ENCODE results near the gene WNT1. TPM values are rescaled to one million over a fixed set of nuclear protein-coding genes. Genes with fewer than 3 reads are reported as not detected.

The WNT1 gene
- total and polyA plus RNA-seq, 7 donors: not detected

DNA sequence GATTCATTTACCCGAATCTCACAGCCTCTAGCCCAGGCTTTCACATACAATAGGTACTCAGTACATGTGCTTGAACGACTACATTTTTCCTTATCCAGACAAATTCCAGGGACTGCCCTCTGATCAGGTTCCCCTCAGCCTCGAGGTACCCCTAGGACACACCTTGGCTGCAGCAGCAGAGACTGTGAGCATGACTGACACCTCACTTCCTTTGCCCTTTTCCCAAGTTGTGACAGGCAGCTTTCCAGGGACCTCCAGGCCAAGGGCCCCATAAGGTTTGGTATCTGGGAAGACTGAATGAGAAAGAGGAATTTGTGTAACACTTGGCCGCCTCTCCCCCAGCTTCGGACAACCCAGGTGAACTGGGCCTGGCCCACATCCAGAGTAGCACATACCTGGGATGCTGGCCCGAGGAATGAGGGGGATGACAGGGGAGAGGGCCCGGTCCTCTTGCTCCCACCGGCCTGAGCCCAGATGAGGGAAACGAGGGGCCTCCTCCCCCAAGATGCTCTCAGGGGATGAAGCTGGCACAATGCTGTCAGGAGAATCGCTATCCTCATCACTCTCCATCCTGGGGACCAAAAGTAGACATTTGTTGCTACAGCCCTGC is 50.6 kb downstream of the WNT1 start:
- Histone ChIP-seq H3K27ac (no peak overlapping the region), H3K36me3 (ENCODE audit: insufficient read depth in 1 of 2, low read depth in 1 of 2) (peaks cover 8 to 100% of the 10 kb centered on the region in 2 donors), H3K4me1 (no peaks in the 10 kb centered on the region), H3K27me3 (ENCODE audit: insufficient read depth in 3 of 3, low read length in 2 of 3) (no peaks in the 10 kb centered on the region), H3K4me3 (no peak overlapping the region), H3K9me3 (no peaks in the 10 kb centered on the region)
- ATAC-seq (no peak), DNase-seq (no peak)
- WGBS, 3 donors: 74 to 89% (median 85%) methylated on average over 10 of the region's 10 CpGs
- intact Hi-C loops (cut with DNase I): no loop called here
- TF ChIP-seq, protein P1, sequence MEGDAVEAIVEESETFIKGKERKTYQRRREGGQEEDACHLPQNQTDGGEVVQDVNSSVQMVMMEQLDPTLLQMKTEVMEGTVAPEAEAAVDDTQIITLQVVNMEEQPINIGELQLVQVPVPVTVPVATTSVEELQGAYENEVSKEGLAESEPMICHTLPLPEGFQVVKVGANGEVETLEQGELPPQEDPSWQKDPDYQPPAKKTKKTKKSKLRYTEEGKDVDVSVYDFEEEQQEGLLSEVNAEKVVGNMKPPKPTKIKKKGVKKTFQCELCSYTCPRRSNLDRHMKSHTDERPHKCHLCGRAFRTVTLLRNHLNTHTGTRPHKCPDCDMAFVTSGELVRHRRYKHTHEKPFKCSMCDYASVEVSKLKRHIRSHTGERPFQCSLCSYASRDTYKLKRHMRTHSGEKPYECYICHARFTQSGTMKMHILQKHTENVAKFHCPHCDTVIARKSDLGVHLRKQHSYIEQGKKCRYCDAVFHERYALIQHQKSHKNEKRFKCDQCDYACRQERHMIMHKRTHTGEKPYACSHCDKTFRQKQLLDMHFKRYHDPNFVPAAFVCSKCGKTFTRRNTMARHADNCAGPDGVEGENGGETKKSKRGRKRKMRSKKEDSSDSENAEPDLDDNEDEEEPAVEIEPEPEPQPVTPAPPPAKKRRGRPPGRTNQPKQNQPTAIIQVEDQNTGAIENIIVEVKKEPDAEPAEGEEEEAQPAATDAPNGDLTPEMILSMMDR (IDR thresholded peaks at IDR 0.05): no peak

DNA sequence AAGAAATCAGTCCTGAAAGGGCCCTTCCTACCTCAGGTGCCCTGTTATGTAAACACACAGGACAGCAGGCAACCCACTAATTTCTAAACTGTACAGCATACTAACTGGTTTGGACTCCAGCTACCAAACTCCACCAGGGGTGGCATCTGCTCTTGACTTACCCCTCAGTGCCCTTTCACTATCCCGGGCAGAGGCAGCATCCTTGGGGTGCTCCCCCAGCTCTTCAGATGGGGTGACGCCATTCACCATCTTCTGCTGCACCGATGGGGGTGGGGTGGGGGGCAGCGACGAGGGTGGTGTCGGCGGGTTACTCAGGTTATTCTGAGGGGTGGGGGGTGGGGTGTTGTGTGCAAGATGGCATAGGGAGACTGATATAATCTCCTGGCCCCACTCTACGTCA is 52.0 kb downstream of the WNT1 start:
- Histone ChIP-seq H3K27ac (no peak overlapping the region), H3K9me3 (no peaks in the 10 kb centered on the region), H3K4me1 (no peaks in the 10 kb centered on the region), H3K36me3 (ENCODE audit: insufficient read depth in 1 of 2, low read depth in 1 of 2) (peaks cover 8 to 100% of the 10 kb centered on the region in 2 donors), H3K4me3 (no peak overlapping the region), H3K27me3 (ENCODE audit: insufficient read depth in 3 of 3, low read length in 2 of 3) (no peaks in the 10 kb centered on the region)
- ATAC-seq (no peak), DNase-seq (no peak)
- 88 to 94% (median 88%) methylated on average over 8 of the region's 8 CpGs for WGBS, 3 donors
- intact Hi-C loops (cut with DNase I): no loop called here
- TF ChIP-seq, protein P1 (IDR thresholded peaks at IDR 0.05): no peak

DNA sequence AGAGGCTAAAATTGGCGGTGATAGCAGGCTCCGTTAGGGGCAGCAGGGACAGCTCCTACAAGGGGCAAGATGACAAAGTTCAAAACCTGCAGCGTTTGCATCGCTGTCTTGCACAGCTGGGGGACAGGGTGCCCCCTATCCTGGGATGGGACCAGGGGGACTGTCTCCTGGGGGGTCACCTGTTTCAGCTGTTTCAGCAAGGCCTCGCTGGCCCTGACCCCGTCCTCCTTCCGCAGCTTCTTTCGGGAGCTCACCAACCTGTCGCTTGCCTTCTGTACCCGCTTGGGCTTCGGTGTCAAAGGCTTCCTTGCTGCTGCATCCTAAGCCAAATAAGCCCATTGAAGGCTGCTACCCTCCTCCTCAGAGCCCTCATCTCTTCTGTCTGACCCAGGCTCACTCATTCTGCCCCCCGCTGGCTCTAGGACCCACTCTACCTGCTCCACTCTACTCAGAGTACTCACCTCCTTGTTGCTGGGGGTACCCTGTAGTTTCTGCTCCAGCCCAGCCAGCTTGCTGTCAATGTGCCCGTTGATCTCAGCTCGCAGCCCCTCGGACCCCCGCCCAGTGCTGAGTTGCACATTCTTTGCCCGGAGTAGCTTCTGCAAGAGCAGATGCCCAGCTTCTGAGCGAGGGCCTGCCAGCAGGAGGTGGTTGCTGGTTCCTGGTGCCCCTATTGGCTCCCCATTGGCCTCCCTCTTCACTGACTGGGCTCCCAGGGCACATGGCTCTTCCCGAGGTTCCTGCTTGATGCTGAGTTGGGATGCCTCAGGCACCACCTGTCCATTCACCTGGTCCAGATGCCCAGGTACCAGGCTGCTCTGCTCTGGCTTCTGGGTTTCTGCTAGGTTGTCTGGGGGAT is 52.8 kb downstream of the WNT1 start:
- intact Hi-C loops (cut with DNase I): no loop called here
- TF ChIP-seq, protein P1 (IDR thresholded peaks at IDR 0.05): no peak
- Histone ChIP-seq H3K9me3 (no peaks in the 10 kb centered on the region), H3K4me1 (no peaks in the 10 kb centered on the region), H3K36me3 (ENCODE audit: insufficient read depth in 1 of 2, low read depth in 1 of 2) (peaks cover 8 to 100% of the 10 kb centered on the region in 2 donors), H3K27me3 (ENCODE audit: insufficient read depth in 3 of 3, low read length in 2 of 3) (no peaks in the 10 kb centered on the region), H3K4me3 (no peak overlapping the region), H3K27ac (no peak overlapping the region)
- 90 to 91% (median 91%) methylated on average over 19 of the region's 19 CpGs for WGBS, 3 donors
- ATAC-seq (no peak), DNase-seq (no peak)

DNA sequence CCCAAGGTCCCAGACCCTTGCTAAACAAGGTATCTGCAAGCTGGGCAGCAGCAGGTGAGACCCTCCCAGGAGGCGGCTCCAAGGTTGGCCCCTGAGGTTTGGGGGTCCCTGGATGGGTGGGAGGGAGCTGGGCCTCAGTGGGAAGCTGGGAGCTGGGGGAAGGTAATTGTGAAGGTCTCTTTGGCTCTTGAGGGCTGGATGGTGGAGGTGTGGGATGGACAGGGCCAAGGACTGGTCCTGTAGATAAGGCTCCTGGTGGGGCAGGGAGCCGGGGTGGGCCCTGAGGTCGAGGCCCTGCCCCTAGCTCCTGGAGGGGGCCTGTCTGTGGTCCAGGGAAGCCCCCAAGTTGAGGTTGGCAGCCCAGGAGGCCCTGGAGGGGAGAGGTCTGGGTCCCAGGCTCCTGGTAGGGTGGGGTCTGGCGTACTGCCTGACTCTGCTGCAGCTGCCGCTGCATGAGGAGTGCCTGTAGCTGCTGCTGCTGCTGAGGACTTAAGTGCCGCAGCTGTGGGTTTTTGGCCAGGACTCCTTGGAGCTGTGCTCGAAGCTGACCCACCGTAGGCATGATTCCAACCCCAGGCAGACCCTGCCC is 53.5 kb downstream of the WNT1 start:
- TF ChIP-seq, protein P1 (IDR thresholded peaks at IDR 0.05): no peak
- WGBS, 3 donors: 59 to 70% (median 60%) methylated on average over 8 of the region's 8 CpGs

More for the DNA sequence above, 53.5 kb downstream of the WNT1 start:
- intact Hi-C loops (cut with DNase I): no loop called here
- peak in 1 of 2 donors; percentile 51 for DNase-seq
- Histone ChIP-seq H3K9me3 (no peaks in the 10 kb centered on the region), H3K4me1 (no peaks in the 10 kb centered on the region), H3K27ac (no peak overlapping the region), H3K36me3 (ENCODE audit: insufficient read depth in 1 of 2, low read depth in 1 of 2) (peaks cover 8 to 98% of the 10 kb centered on the region in 2 donors), H3K27me3 (ENCODE audit: insufficient read depth in 3 of 3, low read length in 2 of 3) (no peaks in the 10 kb centered on the region), H3K4me3 (no peak overlapping the region)
- no peak for ATAC-seq

Other genes starting within 250 kb of the WNT1 start
- 10 to 100 TPM; 13.1 to 18.9 (median 13.4) TPM for gene ADCY6, start 189.2 kb upstream of the WNT1 start, total RNA-seq
- gene ADCY6, start 189.2 kb upstream of the WNT1 start, polyA plus RNA-seq: 1 to 10 TPM; 5.3 to 9.2 (median 7.6) TPM
- gene CACNB3, start 159.8 kb upstream of the WNT1 start, total RNA-seq: 1 to 10 TPM; 2.0 to 3.5 (median 2.5) TPM
- gene CACNB3, start 159.8 kb upstream of the WNT1 start, polyA plus RNA-seq: 1 to 10 TPM in 2 of 3 donors, under 1 TPM in 1; 0.92 to 1.7 (median 1.6) TPM
- gene DDX23, start 126.2 kb upstream of the WNT1 start, total RNA-seq: 10 to 100 TPM; 38.5 to 71.6 (median 58.5) TPM
- 10 to 100 TPM; 39.4 to 92.8 (median 64.5) TPM for gene DDX23, start 126.2 kb upstream of the WNT1 start, polyA plus RNA-seq
- gene RND1, start 112.5 kb upstream of the WNT1 start, total RNA-seq: under 1 TPM in 3 of 4 donors, not detected in 1; 0.15 to 0.64 (median 0.19) TPM
- gene RND1, start 112.5 kb upstream of the WNT1 start, polyA plus RNA-seq: 1 to 10 TPM in 1 of 3 donors, under 1 TPM in 1, not detected in 1; 0.18 to 1.2 TPM
- 1 to 10 TPM; 1.6 to 7.8 (median 2.2) TPM for gene FKBP11, start 52.8 kb upstream of the WNT1 start, total RNA-seq
- gene FKBP11, start 52.8 kb upstream of the WNT1 start, polyA plus RNA-seq: 1 to 10 TPM; 1.6 to 7.6 (median 2.9) TPM
- 10 to 100 TPM; 17.4 to 27.0 (median 22.3) TPM for gene ARF3, start 20.8 kb upstream of the WNT1 start, total RNA-seq
- 10 to 100 TPM in 2 of 3 donors, 1 to 10 TPM in 1; 7.4 to 18.1 (median 13.2) TPM for gene ARF3, start 20.8 kb upstream of the WNT1 start, polyA plus RNA-seq
- gene WNT10B, start 6.6 kb upstream of the WNT1 start, total RNA-seq: under 1 TPM in 2 of 4 donors, not detected in 2; 0.26 to 0.53 TPM
- under 1 TPM in 2 of 3 donors, not detected in 1; 0.13 to 0.14 TPM for gene WNT10B, start 6.6 kb upstream of the WNT1 start, polyA plus RNA-seq
- 100 to 1,000 TPM in 2 of 4 donors, 10 to 100 TPM in 2; 11.2 to 485 (median 123) TPM for gene DDN, start 21.1 kb downstream of the WNT1 start, total RNA-seq
- gene DDN, start 21.1 kb downstream of the WNT1 start, polyA plus RNA-seq: 100 to 1,000 TPM in 1 of 3 donors, 10 to 100 TPM in 2; 43.0 to 126 (median 72.6) TPM
- 10 to 100 TPM; 49.5 to 91.6 (median 70.6) TPM for gene PRKAG1, start 40.5 kb downstream of the WNT1 start, total RNA-seq
- gene PRKAG1, start 40.5 kb downstream of the WNT1 start, polyA plus RNA-seq: 100 to 1,000 TPM in 1 of 3 donors, 10 to 100 TPM in 2; 67.5 to 105 (median 86.5) TPM
- 10 to 100 TPM; 62.6 to 69.8 (median 65.1) TPM for gene KMT2D, start 82.5 kb downstream of the WNT1 start, total RNA-seq
- 10 to 100 TPM; 10.8 to 65.8 (median 13.9) TPM for gene KMT2D, start 82.5 kb downstream of the WNT1 start, polyA plus RNA-seq
- under 1 TPM in 1 of 4 donors, not detected in 3; 0.97 TPM for gene RHEBL1, start 91.7 kb downstream of the WNT1 start, total RNA-seq
- gene RHEBL1, start 91.7 kb downstream of the WNT1 start, polyA plus RNA-seq: 1 to 10 TPM in 1 of 3 donors, under 1 TPM in 2; 0.21 to 1.2 (median 0.57) TPM
- under 1 TPM; 0.07 to 0.43 (median 0.17) TPM for gene DHH, start 116.5 kb downstream of the WNT1 start, total RNA-seq
- gene DHH, start 116.5 kb downstream of the WNT1 start, polyA plus RNA-seq: under 1 TPM; 0.08 to 0.39 (median 0.17) TPM
- gene LMBR1L, start 132.5 kb downstream of the WNT1 start, total RNA-seq: 10 to 100 TPM; 13.3 to 27.3 (median 21.3) TPM
- gene LMBR1L, start 132.5 kb downstream of the WNT1 start, polyA plus RNA-seq: 10 to 100 TPM; 13.3 to 16.8 (median 14.1) TPM
- gene TUBA1B, start 153.1 kb downstream of the WNT1 start, total RNA-seq: 100 to 1,000 TPM; 101 to 368 (median 242) TPM
- 1,000 to 10,000 TPM in 1 of 3 donors, 100 to 1,000 TPM in 2; 294 to 1,147 (median 389) TPM for gene TUBA1B, start 153.1 kb downstream of the WNT1 start, polyA plus RNA-seq
- 10 to 100 TPM; 21.3 to 29.8 (median 29.0) TPM for gene TUBA1A, start 210.8 kb downstream of the WNT1 start, total RNA-seq
- gene TUBA1A, start 210.8 kb downstream of the WNT1 start, polyA plus RNA-seq: 10 to 100 TPM; 16.4 to 48.2 (median 29.9) TPM